ENCODE data around the gene BTBD9. TPM values are rescaled to one million over a fixed set of nuclear protein-coding genes. Genes with fewer than 3 reads are reported as not detected.

Gene BTBD9
- total and polyA plus RNA-seq, 2 of the 13 experiments (the other 11 are each of a cell fraction or from before 2014, with no cell fraction given) = 1.2 to 3.0 TPM

DNA sequence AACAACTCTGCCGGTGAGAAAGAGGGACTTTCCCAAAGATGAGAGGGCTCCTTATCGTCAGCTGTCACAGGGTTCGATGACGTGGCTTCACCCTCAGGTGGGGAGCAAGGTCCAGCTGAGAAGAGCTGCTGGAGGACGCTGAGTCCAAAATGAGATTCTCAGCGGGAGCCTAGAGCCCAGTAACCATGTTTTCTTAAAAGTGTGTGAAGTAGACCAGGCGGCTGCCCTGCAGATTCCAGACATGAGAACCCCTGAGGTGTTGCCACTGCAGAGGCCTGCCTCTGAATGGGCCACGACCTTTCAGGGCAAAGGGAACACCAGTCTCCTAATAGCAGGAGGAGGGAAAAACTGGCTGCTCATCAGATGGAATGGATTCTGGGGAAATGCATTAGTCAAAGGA is 375.1 kb downstream of the BTBD9 start (continued):
- TF ChIP-seq, protein P1, sequence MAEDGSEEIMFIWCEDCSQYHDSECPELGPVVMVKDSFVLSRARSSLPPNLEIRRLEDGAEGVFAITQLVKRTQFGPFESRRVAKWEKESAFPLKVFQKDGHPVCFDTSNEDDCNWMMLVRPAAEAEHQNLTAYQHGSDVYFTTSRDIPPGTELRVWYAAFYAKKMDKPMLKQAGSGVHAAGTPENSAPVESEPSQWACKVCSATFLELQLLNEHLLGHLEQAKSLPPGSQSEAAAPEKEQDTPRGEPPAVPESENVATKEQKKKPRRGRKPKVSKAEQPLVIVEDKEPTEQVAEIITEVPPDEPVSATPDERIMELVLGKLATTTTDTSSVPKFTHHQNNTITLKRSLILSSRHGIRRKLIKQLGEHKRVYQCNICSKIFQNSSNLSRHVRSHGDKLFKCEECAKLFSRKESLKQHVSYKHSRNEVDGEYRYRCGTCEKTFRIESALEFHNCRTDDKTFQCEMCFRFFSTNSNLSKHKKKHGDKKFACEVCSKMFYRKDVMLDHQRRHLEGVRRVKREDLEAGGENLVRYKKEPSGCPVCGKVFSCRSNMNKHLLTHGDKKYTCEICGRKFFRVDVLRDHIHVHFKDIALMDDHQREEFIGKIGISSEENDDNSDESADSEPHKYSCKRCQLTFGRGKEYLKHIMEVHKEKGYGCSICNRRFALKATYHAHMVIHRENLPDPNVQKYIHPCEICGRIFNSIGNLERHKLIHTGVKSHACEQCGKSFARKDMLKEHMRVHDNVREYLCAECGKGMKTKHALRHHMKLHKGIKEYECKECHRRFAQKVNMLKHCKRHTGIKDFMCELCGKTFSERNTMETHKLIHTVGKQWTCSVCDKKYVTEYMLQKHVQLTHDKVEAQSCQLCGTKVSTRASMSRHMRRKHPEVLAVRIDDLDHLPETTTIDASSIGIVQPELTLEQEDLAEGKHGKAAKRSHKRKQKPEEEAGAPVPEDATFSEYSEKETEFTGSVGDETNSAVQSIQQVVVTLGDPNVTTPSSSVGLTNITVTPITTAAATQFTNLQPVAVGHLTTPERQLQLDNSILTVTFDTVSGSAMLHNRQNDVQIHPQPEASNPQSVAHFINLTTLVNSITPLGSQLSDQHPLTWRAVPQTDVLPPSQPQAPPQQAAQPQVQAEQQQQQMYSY (CRISPR knock-in tag; IDR thresholded peaks at IDR 0.05) = peak; percentile 85
- no peak for TF ChIP-seq ZNF552 (CRISPR knock-in tag; IDR thresholded peaks at IDR 0.05; ENCODE audit: borderline replicate concordance)
- TF ChIP-seq ZNF292 (CRISPR knock-in tag; IDR thresholded peaks at IDR 0.05; ENCODE audit: borderline replicate concordance, low read depth) = 0 out of 2 replicates have a peak, but pooled peaks have one; percentile 30
- no peak for TF ChIP-seq ZFP91 (CRISPR knock-in tag; IDR thresholded peaks at IDR 0.05; ENCODE audit: borderline replicate concordance)
- no peak for TF ChIP-seq ZNF333 (CRISPR knock-in tag; IDR thresholded peaks at IDR 0.05; ENCODE audit: borderline replicate concordance)
- TF ChIP-seq, protein P2, sequence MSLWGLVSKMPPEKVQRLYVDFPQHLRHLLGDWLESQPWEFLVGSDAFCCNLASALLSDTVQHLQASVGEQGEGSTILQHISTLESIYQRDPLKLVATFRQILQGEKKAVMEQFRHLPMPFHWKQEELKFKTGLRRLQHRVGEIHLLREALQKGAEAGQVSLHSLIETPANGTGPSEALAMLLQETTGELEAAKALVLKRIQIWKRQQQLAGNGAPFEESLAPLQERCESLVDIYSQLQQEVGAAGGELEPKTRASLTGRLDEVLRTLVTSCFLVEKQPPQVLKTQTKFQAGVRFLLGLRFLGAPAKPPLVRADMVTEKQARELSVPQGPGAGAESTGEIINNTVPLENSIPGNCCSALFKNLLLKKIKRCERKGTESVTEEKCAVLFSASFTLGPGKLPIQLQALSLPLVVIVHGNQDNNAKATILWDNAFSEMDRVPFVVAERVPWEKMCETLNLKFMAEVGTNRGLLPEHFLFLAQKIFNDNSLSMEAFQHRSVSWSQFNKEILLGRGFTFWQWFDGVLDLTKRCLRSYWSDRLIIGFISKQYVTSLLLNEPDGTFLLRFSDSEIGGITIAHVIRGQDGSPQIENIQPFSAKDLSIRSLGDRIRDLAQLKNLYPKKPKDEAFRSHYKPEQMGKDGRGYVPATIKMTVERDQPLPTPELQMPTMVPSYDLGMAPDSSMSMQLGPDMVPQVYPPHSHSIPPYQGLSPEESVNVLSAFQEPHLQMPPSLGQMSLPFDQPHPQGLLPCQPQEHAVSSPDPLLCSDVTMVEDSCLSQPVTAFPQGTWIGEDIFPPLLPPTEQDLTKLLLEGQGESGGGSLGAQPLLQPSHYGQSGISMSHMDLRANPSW (CRISPR knock-in tag; IDR thresholded peaks at IDR 0.05; ENCODE audit: borderline replicate concordance) = no peak
- TF ChIP-seq HDAC2 (CRISPR knock-in tag; IDR thresholded peaks at IDR 0.05) = no peak
- TF ChIP-seq ZFY (CRISPR knock-in tag; IDR thresholded peaks at IDR 0.05) = no peak
- TF ChIP-seq NFIB (CRISPR knock-in tag; IDR thresholded peaks at IDR 0.05; ENCODE audit: borderline replicate concordance) = no peak
- 0 out of 2 replicates have a peak, but pooled peaks have one; percentile 20 for TF ChIP-seq HNF1B (CRISPR knock-in tag; IDR thresholded peaks at IDR 0.05)
- TF ChIP-seq SMARCC2 (IDR thresholded peaks at IDR 0.05) = no peak
- TF ChIP-seq HNRNPUL1 (IDR thresholded peaks at IDR 0.05; ENCODE audit: low read depth, low read length) = no peak
- TF ChIP-seq CHD2 (IDR thresholded peaks at IDR 0.05; ENCODE audit: low read depth, low read length) = no peak
- no peak for TF ChIP-seq ZNF570 (CRISPR knock-in tag; IDR thresholded peaks at IDR 0.05; ENCODE audit: borderline replicate concordance)
- TF ChIP-seq CENPT (CRISPR knock-in tag; IDR thresholded peaks at IDR 0.05; ENCODE audit: low read depth) = no peak
- peak; percentile 50; the same call in 1 of the 2 replicates for TF ChIP-seq ZNF563 (CRISPR knock-in tag; IDR thresholded peaks at IDR 0.05)
- no peak for TF ChIP-seq NCOA1 (CRISPR knock-in tag; IDR thresholded peaks at IDR 0.05)
- no peak for TF ChIP-seq ZBTB3 (CRISPR knock-in tag; IDR thresholded peaks at IDR 0.05; ENCODE audit: borderline replicate concordance, low read depth)
- no peak for TF ChIP-seq ZBTB42 (CRISPR knock-in tag; IDR thresholded peaks at IDR 0.05)
- TF ChIP-seq CBX5 (CRISPR knock-in tag; IDR thresholded peaks at IDR 0.05; ENCODE audit: borderline replicate concordance) = no peak
- no peak for TF ChIP-seq CBX1 (IDR thresholded peaks at IDR 0.05; ENCODE audit: low read depth)
- no peak for TF ChIP-seq ZNF879 (CRISPR knock-in tag; IDR thresholded peaks at IDR 0.05)
